ENCODE measurements around the gene PYM1. TPM values are rescaled to one million over a fixed set of nuclear protein-coding genes. Genes with fewer than 3 reads are reported as not detected.
A peak's percentile ranks its signal among the peaks of the same experiment; 100 is the strongest.

PYM1 gene
- total and polyA plus RNA-seq, 7 donors: 14.6 to 39.8 (median 19.0) TPM

DNA sequence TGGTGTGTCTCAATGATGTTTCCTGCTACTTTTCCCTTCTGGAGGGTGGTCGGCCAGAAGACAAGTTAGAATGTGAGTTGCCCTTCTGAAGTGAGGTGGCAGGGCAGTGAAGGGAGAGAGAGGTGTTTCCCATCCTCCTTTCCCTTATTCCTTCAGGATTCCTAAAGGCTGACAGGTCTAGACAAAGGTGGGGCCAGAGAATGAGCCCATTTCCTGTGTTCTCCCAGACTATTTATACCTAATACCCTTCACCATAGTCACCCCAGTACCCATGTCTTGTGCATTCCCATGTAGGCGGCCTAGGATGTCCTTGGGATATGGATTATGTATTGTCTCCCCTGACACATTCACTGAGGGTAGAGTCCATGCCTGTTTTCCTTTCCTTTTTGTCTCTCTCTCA lies 10.3 kb upstream of the PYM1 start:
- TF ChIP-seq, protein P1, sequence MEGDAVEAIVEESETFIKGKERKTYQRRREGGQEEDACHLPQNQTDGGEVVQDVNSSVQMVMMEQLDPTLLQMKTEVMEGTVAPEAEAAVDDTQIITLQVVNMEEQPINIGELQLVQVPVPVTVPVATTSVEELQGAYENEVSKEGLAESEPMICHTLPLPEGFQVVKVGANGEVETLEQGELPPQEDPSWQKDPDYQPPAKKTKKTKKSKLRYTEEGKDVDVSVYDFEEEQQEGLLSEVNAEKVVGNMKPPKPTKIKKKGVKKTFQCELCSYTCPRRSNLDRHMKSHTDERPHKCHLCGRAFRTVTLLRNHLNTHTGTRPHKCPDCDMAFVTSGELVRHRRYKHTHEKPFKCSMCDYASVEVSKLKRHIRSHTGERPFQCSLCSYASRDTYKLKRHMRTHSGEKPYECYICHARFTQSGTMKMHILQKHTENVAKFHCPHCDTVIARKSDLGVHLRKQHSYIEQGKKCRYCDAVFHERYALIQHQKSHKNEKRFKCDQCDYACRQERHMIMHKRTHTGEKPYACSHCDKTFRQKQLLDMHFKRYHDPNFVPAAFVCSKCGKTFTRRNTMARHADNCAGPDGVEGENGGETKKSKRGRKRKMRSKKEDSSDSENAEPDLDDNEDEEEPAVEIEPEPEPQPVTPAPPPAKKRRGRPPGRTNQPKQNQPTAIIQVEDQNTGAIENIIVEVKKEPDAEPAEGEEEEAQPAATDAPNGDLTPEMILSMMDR (IDR thresholded peaks at IDR 0.05): no peak
- no peak for ATAC-seq
- WGBS, 3 donors: 76 to 85% (median 81%) methylated on average over 2 of the region's 2 CpGs

GRCh38 chr12:55935738-55936151 lies 8.1 kb upstream of the PYM1 start:
- TF ChIP-seq, protein P1 (IDR thresholded peaks at IDR 0.05): no peak
- intact Hi-C loops (cut with DNase I): loop anchor here in 1 of 2 donors (10.0 kb wide), 1 partner anchor 271 kb away; no protein-coding TSS in a partner anchor
- Histone ChIP-seq H3K27me3 (ENCODE audit: insufficient read depth in 3 of 3, low read length in 2 of 3) (peaks cover 0 to 21% (median 3%) of the 10 kb centered on the region in 3 donors), H3K9me3 (no peaks in the 10 kb centered on the region), H3K27ac (no peak overlapping the region), H3K4me1 (peaks cover 10% of the 10 kb centered on the region), H3K36me3 (ENCODE audit: insufficient read depth in 1 of 2, low read depth in 1 of 2) (no peaks in the 10 kb centered on the region), H3K4me3 (peak overlapping the region; percentile 29)
- WGBS, 3 donors: 39 to 47% (median 41%) methylated on average over 26 of the region's 26 CpGs
- ATAC-seq: no peak
- peak; percentile 51 to 70 for DNase-seq

More for the DNA sequence above, 10.3 kb upstream of the PYM1 start:
- Histone ChIP-seq H3K4me3 (no peak overlapping the region), H3K27me3 (ENCODE audit: insufficient read depth in 3 of 3, low read length in 2 of 3) (peaks cover 0 to 14% (median 5%) of the 10 kb centered on the region in 3 donors), H3K4me1 (peaks cover 2% of the 10 kb centered on the region), H3K9me3 (no peaks in the 10 kb centered on the region), H3K36me3 (ENCODE audit: insufficient read depth in 1 of 2, low read depth in 1 of 2) (no peaks in the 10 kb centered on the region), H3K27ac (no peak overlapping the region)
- intact Hi-C loops (cut with DNase I): loop anchor here in 1 of 2 donors (10.0 kb wide), 1 partner anchor 273 kb away; no protein-coding TSS in a partner anchor
- no peak for DNase-seq

DNA sequence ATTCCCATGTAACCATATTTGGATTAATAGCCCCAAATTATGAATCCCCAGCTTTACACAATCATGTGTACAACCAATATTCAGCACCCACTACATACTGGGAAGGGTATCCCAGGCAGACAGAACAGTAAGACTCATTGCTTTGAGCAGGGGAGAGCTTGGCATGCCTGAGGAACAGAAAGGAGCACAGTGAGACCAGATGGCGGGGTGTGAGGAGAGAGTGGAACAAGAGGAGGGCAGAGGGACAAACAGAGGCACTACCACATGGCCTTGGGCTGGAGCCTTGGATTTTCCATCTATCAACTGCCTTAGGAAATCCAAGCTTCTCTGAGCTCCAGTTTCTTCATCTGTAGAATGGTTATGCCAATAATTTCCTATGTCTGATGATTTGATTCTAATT lies 7.1 kb upstream of the PYM1 start:
- 93 to 100% (median 95%) methylated on average over 1 of the region's 1 CpG for WGBS, 3 donors
- Histone ChIP-seq H3K27me3 (ENCODE audit: insufficient read depth in 3 of 3, low read length in 2 of 3) (peaks cover 0 to 21% (median 3%) of the 10 kb centered on the region in 3 donors), H3K4me1 (peaks cover 13% of the 10 kb centered on the region), H3K36me3 (ENCODE audit: insufficient read depth in 1 of 2, low read depth in 1 of 2) (no peaks in the 10 kb centered on the region), H3K4me3 (no peak overlapping the region), H3K9me3 (no peaks in the 10 kb centered on the region), H3K27ac (no peak overlapping the region)
- intact Hi-C loops (cut with DNase I): loop anchor here (5.0 to 10.0 kb wide), 2 partner anchors 33 to 270 kb away; partner anchors contain the start of genes CDK2 (in 2 of the 2) and PMEL (in 2 of the 2)
- TF ChIP-seq, protein P1 (IDR thresholded peaks at IDR 0.05): no peak
- ATAC-seq: no peak
- no peak for DNase-seq

DNA sequence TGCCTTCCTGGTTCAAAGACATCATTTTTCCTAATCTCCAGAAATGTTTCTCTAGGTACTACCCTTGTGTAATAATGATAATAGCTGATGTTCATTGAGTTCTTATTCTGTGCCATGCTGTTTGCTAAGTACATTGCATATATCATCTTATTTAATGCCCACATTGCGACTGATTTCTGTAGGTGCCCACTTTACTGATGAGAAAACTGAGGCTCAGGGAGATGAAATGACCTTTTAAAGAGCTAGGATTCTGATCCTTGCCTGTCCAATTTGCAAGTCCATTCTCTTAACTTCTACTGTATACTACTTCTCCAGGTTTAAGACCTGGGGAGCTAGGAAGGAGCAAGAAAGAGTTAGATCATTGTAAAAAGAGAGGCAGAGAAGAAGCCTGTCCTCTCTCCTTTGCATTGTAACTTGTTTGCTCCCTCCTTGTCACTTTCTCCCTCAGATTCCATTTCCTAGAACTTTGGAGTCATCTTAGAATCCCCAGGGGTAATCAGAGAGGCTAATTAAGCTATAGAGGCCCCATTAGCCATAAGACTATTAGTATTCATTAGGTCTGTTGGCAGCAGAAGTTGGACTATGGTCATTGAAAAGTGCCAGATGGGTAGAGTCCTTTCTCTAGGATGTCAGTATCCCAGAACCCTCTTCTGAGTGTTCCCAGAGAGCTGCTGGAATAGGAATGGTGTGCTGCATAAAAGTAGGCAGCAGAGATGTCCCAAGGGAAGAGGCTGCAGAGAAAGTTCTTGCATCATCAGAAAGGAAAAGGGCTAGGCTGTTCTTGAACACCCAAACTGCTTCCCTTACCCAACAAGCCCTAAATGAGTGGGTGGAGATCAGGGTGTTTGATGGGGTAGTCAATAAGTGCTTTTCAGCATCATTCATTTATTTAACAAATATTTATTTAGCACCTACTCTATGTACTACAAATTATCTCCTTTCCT lies 6.4 kb upstream of the PYM1 start:
- intact Hi-C loops (cut with DNase I): loop anchor here (5.0 to 10.0 kb wide), 2 partner anchors 33 to 269 kb away; partner anchors contain the start of genes CDK2 (in 2 of the 2) and PMEL (in 2 of the 2)
- Histone ChIP-seq H3K36me3 (ENCODE audit: insufficient read depth in 1 of 2, low read depth in 1 of 2) (no peaks in the 10 kb centered on the region), H3K4me1 (peaks cover 13% of the 10 kb centered on the region), H3K27me3 (ENCODE audit: insufficient read depth in 3 of 3, low read length in 2 of 3) (peaks cover 0 to 21% (median 3%) of the 10 kb centered on the region in 3 donors), H3K9me3 (no peaks in the 10 kb centered on the region), H3K27ac (no peak overlapping the region), H3K4me3 (no peak overlapping the region)
- DNase-seq: no peak
- TF ChIP-seq, protein P1 (IDR thresholded peaks at IDR 0.05): no peak
- 92 to 100% (median 97%) methylated on average over 1 of the region's 1 CpG for WGBS, 3 donors
- ATAC-seq: no peak
